HG03342 (cell line): Measurements from ENCODE around the gene TYROBP.

Experiments
- ATAC-seq: cut with Tn5 transposase; IDR thresholded peaks from one replicate; pipeline ENCODE4 v1.9.1; 2021; ENCODE audit warnings: mild to moderate bottlenecking, moderate library complexity; ENCODE audit not compliant: unreplicated experiment

The TYROBP gene

GRCh38 chr19:35874392-35874930, 33.6 kb downstream of the TYROBP start:
- no peak for ATAC-seq

GRCh38 chr19:35872180-35872579, 35.9 kb downstream of the TYROBP start:
- no peak for ATAC-seq

- ATAC-seq: no peak
These were observed 36.5 kb downstream of the TYROBP start for GRCh38 chr19:35871611-35872010.

GRCh38 chr19:35870798-35871197, 37.3 kb downstream of the TYROBP start:
- no peak for ATAC-seq

GRCh38 chr19:35870124-35870736, 37.9 kb downstream of the TYROBP start:
- ATAC-seq: peak; percentile 6

- peak; percentile 58 for ATAC-seq
These were observed 38.6 kb downstream of the TYROBP start for GRCh38 chr19:35869327-35870123.

GRCh38 chr19:35868823-35869326, 39.2 kb downstream of the TYROBP start:
- no peak for ATAC-seq

- ATAC-seq: no peak
These were observed 39.8 kb downstream of the TYROBP start, which contains the start of gene APLP1 for GRCh38 chr19:35868172-35868822. APLP1 (plus strand) TSS chr19:35868574; CDS start chr19:35868637, 63 bp downstream.

GRCh38 chr19:35863018-35863417, 45.1 kb downstream of the TYROBP start:
- ATAC-seq: no peak

GRCh38 chr19:35862528-35862927, 45.6 kb downstream of the TYROBP start:
- ATAC-seq: no peak

GRCh38 chr19:35861640-35862160, 46.4 kb downstream of the TYROBP start:
- no peak for ATAC-seq

- ATAC-seq: no peak
These were observed 47.1 kb downstream of the TYROBP start for GRCh38 chr19:35860818-35861639.

- no peak for ATAC-seq
These were observed 47.7 kb downstream of the TYROBP start for GRCh38 chr19:35860436-35860817.

- no peak for ATAC-seq
These were observed 48.7 kb downstream of the TYROBP start for GRCh38 chr19:35859414-35859813.

GRCh38 chr19:35858311-35858710, 49.8 kb downstream of the TYROBP start:
- no peak for ATAC-seq

- ATAC-seq: no peak
These were observed 51.4 kb downstream of the TYROBP start, which contains the start of gene KIRREL2 for GRCh38 chr19:35856546-35857149. KIRREL2 (plus strand) TSS chr19:35856911; CDS start chr19:35857120, 209 bp downstream.
